HG03558 (cell line): Measurements from ENCODE around the gene FGF8.

ENCODE experiments used
- ATAC-seq: cut with Tn5 transposase; IDR thresholded peaks from one replicate; pipeline ENCODE4 v1.9.1; 2021; ENCODE audit warnings: moderate number of reproducible peaks; ENCODE audit not compliant: unreplicated experiment; ENCODE audit errors: extremely low read depth

The FGF8 gene

DNA sequence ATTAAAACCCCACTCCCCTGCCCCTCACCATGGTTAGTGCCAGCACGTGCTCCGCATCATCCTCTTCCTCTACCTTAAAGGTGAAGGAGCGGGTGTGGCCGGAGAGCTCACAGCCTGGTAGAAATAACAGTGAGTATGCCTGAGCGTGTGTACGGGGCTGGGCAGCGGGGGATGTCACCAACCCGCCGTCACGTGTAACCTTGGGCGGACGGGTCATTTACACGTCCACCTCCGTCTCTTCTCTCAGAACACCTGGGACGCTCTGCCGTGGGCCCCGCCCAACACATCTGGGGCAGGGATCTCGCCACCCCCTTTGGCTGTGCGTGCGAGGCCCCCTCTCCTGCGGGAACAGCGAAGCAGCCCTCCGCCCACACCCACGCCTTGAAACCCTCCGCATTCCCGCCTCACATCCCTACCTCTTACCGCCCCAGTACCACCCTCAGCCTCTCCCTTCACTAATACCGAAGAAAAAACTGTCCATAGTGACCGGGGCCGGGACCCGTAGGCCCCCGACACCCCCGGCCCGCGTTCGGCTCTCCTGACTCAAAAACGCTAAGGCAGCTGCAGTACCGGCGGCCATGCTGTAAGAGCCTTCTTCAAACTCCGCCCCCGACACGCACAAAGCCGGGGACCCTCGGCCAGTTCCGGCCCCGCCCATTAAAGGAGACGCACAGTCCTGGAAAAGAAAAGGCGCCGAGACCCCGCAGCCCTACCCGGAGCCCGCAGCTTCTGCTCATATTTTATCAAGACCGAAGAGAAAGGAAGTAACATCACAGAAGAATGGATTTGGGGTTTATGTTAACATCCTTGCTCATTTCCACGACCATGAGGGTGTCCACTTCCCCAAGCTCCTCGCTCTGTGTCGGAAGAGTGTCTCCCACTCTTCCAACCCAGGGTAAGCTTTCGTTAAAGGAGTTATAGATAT is 7.2 kb upstream of the FGF8 start, which contains the start of gene NPM3:
Gene NPM3 (minus strand): TSS at position 636 of the 925 bp plus-strand sequence. CDS start 56 bp downstream, at position 580.
- no peak for ATAC-seq

- ATAC-seq = no peak
Measured at GRCh38 chr10:101781984-101782810, 6.3 kb upstream of the FGF8 start.

DNA sequence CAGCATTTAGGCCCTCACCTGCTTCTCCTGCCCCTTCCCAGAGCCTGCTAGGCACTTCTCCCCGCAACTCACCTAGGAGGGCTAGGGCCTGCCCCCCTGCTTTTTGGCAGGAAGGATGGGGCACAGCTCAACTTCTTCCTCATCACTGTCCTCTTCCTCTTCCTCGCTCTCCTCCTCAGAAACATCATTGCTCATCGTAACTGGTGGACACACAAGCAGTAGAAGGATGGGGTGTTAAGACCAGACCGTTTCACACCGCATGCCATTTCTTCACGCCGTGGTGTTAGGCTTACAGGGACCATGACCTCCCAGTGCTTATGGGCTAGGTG is 5.7 kb upstream of the FGF8 start:
- ATAC-seq = no peak

GRCh38 chr10:101780818-101781654 is 5.1 kb upstream of the FGF8 start:
- ATAC-seq = no peak

- ATAC-seq = no peak
Measured at GRCh38 chr10:101780187-101780817, 4.4 kb upstream of the FGF8 start.

- ATAC-seq = no peak
Measured at GRCh38 chr10:101779544-101780186, 3.8 kb upstream of the FGF8 start.

DNA sequence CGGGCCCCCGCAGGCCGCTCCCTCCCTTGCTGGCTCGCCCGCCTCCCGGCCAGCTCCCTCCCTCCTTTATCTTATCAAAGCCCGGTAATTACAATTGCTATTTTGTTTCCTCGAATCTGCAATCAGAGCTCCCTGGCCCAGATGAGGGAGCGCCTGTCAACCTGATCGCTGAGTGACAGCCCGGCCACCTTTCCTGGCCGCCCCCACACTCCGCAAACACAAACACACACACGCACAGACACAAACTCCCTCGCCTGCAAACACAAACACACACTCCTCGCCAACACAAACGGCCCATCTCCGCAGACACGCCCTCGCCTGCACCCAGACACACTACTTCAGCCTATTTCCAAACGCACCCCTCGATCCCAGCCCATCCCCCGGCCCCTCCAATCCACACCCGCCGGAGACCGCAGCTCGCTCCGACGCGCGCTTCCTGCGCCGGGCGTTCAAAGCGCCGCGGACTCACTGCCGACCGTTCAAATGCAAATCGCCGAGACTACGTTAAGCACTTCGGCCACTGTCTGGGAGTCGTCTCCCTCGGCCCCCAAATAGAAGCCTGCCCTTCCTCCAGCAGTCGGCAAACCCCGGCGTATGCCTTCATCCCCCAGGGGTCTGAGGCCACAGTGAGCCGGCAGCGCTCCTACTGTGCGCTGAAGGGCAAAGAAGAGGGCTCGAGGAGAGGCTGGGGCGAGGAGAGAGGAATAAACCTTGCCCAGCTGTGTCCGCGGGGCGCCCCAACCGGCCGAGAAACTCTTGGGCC is 3.0 kb upstream of the FGF8 start:
- no peak for ATAC-seq

DNA sequence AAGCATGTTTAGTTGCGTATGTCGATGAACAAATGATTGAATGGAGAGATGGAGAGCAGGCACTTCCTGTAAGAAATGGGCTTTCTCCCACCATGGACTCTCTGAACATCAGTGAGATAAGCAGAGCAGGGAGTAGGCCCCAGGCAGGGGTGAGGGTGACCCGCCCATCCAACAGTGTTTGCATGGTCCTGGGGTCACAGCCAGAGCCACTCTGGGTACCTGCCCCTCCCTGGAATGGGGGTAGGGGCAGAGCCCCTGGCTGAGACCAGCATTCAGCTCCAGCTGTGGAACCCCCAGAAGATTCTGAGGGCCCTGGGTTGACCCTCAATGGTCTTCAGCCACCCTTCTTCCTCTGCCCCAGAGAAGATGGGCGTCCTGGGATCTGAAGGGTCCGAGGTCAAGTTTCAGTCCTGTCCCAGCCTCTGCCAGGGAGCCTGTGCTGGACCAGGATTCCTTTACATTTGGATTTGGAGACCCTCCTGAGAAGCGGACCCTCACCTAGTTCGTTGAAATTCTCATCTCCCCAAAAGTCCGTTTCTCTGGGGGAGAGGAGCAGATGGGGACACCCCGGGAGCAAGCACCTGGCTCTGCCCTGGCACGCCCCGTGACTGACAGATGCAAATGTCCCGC is 2.4 kb upstream of the FGF8 start:
- no peak for ATAC-seq

DNA sequence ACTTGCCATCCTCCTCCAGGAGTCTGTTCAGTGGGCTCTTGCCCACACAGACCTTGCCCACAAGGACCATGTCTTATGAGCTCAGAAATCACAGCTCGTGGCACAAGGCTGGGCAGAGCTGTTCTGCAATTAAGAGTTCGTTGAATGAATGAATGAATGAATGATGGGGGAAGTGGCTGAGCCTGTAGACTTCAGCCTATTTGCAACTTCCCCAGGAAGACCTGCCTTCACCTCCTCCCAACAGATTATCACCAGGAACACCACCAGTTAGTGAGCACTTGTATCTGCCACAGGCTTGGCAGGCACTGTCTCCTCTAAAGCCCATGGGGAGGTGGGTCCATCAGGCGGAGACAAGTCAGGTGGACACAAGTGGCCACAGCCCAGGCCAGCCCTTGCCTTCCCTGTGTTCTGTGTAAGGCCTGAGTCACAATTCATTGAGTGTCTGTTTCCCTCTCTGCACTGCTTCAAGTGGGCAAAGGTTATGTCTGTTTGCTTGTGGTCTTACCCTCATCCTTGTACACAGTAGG is 1.8 kb upstream of the FGF8 start:
- ATAC-seq = no peak

DNA sequence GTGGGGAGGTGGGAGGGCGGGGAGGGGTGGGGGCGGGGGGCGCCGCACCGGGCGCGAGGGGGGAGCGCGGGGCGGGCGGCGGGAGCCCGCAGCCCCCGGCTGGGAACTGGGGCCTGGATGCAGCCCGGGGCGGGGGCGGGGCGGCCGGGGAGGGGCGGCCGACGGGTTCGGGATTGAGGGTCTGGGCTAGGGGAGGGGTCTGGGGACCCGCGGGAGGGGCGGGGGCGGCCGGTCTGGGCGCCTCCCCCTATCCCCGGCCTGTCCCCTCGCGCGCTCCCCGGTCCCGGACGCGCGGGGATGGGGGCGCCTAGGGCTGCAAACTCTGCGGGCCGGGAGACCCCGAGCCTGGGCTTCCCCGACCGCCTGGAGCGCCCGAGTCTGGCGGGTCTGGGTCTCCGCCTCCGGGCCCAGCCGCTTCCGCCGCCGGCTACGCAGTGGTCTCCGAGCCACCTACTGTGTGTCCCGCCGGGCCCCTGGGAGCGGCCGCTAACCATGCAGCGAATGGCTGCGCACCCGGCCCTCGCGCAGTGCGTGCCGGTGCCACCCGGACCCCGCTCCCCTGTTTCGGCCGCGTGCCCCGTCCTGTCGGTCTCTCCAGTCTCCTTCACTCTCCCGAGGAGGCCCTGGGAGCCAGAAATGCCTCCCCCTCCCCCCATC is 375 bp upstream of the FGF8 start:
- ATAC-seq = no peak

DNA sequence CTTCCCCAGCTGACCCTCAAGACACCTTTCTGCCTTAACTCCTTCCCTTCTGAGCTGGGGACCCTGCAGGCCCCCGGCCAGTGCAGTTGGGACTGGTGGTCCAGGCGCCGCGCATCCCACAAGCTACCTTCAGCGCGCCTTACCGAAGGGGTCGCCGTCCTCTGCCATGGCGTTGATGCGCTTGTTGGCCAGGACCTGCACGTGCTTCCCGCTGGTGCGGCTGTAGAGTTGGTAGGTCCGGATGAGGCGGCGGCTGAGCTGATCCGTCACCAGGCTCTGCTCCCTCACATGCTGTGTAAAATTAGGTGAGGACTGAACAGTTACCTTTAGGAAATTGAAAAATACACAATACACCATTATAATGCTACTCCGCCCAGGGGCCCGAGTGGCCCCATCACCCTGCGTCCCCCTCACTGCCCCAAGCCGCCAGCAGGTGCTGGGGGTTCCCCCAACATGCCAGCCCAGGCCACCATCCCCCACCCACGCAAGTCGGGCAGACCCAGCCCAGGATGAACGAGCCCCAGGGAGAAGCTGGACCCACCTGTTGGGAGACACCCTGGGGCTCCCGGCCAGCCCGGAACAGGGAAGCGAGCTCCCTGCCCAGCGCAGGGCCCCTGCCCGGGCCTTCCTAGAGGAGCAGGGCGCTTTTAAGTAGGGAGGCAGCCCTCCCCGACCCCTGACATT is 1.2 kb downstream of the FGF8 start:
- no peak for ATAC-seq

- ATAC-seq = no peak
Measured at GRCh38 chr10:101773923-101774588, 1.9 kb downstream of the FGF8 start.

DNA sequence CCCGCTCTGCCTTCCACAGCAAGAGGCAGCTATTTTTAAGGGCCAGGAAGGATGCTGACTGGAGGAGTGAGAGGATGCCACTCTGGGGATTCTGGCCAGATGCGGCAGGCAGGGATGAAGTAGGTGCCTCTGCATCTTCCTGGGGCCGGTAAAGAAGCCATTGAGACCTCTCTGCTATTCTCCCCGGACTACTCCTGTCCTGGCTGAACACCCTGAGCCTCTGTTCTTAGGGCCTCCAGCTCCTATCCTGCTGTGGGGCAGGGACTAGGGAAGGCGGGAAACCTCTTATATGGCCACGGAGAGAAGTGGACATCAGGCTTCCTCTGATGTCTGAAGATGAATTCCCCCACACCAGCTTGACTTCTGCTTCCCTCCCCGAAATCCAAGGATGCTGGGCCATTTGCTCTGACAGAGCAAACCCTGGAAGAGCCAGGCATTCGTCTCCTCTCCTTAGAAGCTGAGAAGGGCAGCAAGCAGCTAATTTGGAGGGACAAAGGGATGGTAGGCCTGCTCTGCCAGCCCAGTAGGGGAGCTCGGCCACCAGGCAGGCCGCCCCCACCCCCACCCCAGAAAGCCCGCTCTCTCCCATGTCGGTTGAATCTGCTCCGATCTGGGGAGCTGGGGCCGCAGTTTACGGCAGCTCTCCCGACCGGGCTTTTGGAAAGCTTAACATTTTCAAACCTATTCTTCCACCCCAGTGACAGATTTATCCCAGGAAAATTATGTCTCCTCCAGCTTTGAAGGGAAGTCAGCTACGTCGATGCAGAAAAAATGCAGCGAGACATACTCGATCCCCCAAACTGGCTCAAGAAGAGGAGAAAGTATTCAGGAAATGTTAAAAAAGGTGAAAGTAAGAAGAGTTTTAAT is 2.8 kb downstream of the FGF8 start:
- no peak for ATAC-seq

GRCh38 chr10:101772017-101772894 is 3.7 kb downstream of the FGF8 start:
- no peak for ATAC-seq

DNA sequence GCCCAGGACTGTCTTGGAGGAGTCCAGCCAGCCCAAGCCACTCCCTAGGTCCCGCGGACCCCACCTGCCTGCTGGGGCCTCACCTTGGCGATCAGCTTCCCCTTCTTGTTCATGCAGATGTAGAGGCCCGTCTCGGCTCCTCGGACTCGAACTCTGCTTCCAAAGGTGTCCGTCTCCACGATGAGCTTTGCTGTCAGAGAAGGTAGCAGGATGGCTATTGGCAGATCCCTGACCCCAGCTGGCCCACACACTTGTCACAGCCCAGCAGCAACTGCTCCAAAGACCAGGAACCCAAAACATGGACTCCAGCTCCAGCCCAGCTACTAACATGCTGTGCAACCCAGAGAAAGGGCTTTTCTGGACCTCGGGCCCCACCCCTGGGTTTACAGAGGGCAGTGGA is 4.5 kb downstream of the FGF8 start:
- ATAC-seq = no peak
